Measurements from ENCODE around the gene PTGDR2. TPM values are rescaled to one million over a fixed set of nuclear protein-coding genes. Genes with fewer than 3 reads are reported as not detected.
"Not testable (repeated sequence)": the region's sequence is repeated elsewhere in the genome, so short reads cannot be mapped to it uniquely, and the experiment has no call there.

PTGDR2 gene
- total RNA-seq, 1 experiment from 2014 or later: 0.03 TPM

GRCh38 chr11:60830478-60831142, 25.1 kb downstream of the PTGDR2 start:
- Histone ChIP-seq H3K36me3 (replicated peaks; ENCODE audit: control insufficient read depth, insufficient read depth, low read length) (no peaks in the 10 kb centered on the region), H3K27me3 (ENCODE audit: control insufficient read depth, insufficient read depth, low read length) (no peaks in the 10 kb centered on the region; the same call in 1 of the 2 replicates), H3K4me3 (ENCODE audit: insufficient read depth, low read depth, low read length) (no peak overlapping the region)
- DNase-seq: no peak

- Histone ChIP-seq H3K27me3 (ENCODE audit: control insufficient read depth, insufficient read depth, low read length) (no peaks in the 10 kb centered on the region), H3K36me3 (replicated peaks; ENCODE audit: control insufficient read depth, insufficient read depth, low read length) (no peaks in the 10 kb centered on the region), H3K4me3 (ENCODE audit: insufficient read depth, low read depth, low read length) (no peak overlapping the region)
- DNase-seq: no peak
These were observed 30.0 kb downstream of the PTGDR2 start for GRCh38 chr11:60825790-60826189.

- Histone ChIP-seq H3K4me3 (ENCODE audit: insufficient read depth, low read depth, low read length) (no peak overlapping the region), H3K27me3 (ENCODE audit: control insufficient read depth, insufficient read depth, low read length) (no peaks in the 10 kb centered on the region), H3K36me3 (replicated peaks; ENCODE audit: control insufficient read depth, insufficient read depth, low read length) (no peaks in the 10 kb centered on the region)
- no peak for DNase-seq
These were observed 30.6 kb downstream of the PTGDR2 start for GRCh38 chr11:60825118-60825517.

GRCh38 chr11:60823745-60824306, 31.9 kb downstream of the PTGDR2 start:
- DNase-seq; H3K36me3 ChIP-seq (replicated peaks; ENCODE audit: control insufficient read depth, insufficient read depth, low read length): not testable (repeated sequence)

GRCh38 chr11:60821827-60822599, 33.7 kb downstream of the PTGDR2 start:
- Histone ChIP-seq H3K36me3 (replicated peaks; ENCODE audit: control insufficient read depth, insufficient read depth, low read length) (no peaks in the 10 kb centered on the region), H3K4me3 (ENCODE audit: insufficient read depth, low read depth, low read length) (no peak overlapping the region), H3K27me3 (ENCODE audit: control insufficient read depth, insufficient read depth, low read length) (no peaks in the 10 kb centered on the region)
- DNase-seq: peak; percentile 20

More at GRCh38 chr11:60823745-60824306, 31.9 kb downstream of the PTGDR2 start:
- not testable (repeated sequence) for H3K4me3 ChIP-seq (ENCODE audit: insufficient read depth, low read depth, low read length); H3K27me3 ChIP-seq (ENCODE audit: control insufficient read depth, insufficient read depth, low read length)

GRCh38 chr11:60818057-60818456, 37.7 kb downstream of the PTGDR2 start:
- Histone ChIP-seq H3K4me3 (ENCODE audit: insufficient read depth, low read depth, low read length) (no peak overlapping the region), H3K27me3 (ENCODE audit: control insufficient read depth, insufficient read depth, low read length) (no peaks in the 10 kb centered on the region), H3K36me3 (replicated peaks; ENCODE audit: control insufficient read depth, insufficient read depth, low read length) (no peaks in the 10 kb centered on the region)
- DNase-seq: no peak

GRCh38 chr11:60816590-60817157, 39.1 kb downstream of the PTGDR2 start:
- no peaks in the 10 kb centered on the region for H3K27me3 ChIP-seq (ENCODE audit: control insufficient read depth, insufficient read depth, low read length)
- H3K4me3 ChIP-seq (ENCODE audit: insufficient read depth, low read depth, low read length): no peak overlapping the region
- DNase-seq: no peak
- H3K36me3 ChIP-seq (replicated peaks; ENCODE audit: control insufficient read depth, insufficient read depth, low read length): no peaks in the 10 kb centered on the region

GRCh38 chr11:60814112-60814511, 41.6 kb downstream of the PTGDR2 start:
- no peak for DNase-seq
- Histone ChIP-seq H3K36me3 (replicated peaks; ENCODE audit: control insufficient read depth, insufficient read depth, low read length) (no peaks in the 10 kb centered on the region), H3K4me3 (ENCODE audit: insufficient read depth, low read depth, low read length) (no peak overlapping the region)

GRCh38 chr11:60813324-60813723, 42.4 kb downstream of the PTGDR2 start:
- H3K27me3 ChIP-seq (ENCODE audit: control insufficient read depth, insufficient read depth, low read length): no peaks in the 10 kb centered on the region

More at GRCh38 chr11:60814112-60814511, 41.6 kb downstream of the PTGDR2 start:
- no peaks in the 10 kb centered on the region for H3K27me3 ChIP-seq (ENCODE audit: control insufficient read depth, insufficient read depth, low read length)

GRCh38 chr11:60810569-60810968, 45.2 kb downstream of the PTGDR2 start:
- no peak for DNase-seq
- no peaks in the 10 kb centered on the region for H3K36me3 ChIP-seq (replicated peaks; ENCODE audit: control insufficient read depth, insufficient read depth, low read length)
- no peak overlapping the region for H3K4me3 ChIP-seq (ENCODE audit: insufficient read depth, low read depth, low read length)

More at GRCh38 chr11:60813324-60813723, 42.4 kb downstream of the PTGDR2 start:
- Histone ChIP-seq H3K4me3 (ENCODE audit: insufficient read depth, low read depth, low read length) (no peak overlapping the region), H3K36me3 (replicated peaks; ENCODE audit: control insufficient read depth, insufficient read depth, low read length) (no peaks in the 10 kb centered on the region)
- no peak for DNase-seq

GRCh38 chr11:60810151-60810550, 45.6 kb downstream of the PTGDR2 start:
- no peak for DNase-seq
- Histone ChIP-seq H3K27me3 (ENCODE audit: control insufficient read depth, insufficient read depth, low read length) (no peaks in the 10 kb centered on the region), H3K36me3 (replicated peaks; ENCODE audit: control insufficient read depth, insufficient read depth, low read length) (no peaks in the 10 kb centered on the region), H3K4me3 (ENCODE audit: insufficient read depth, low read depth, low read length) (no peak overlapping the region)

More at GRCh38 chr11:60810569-60810968, 45.2 kb downstream of the PTGDR2 start:
- H3K27me3 ChIP-seq (ENCODE audit: control insufficient read depth, insufficient read depth, low read length): no peaks in the 10 kb centered on the region

- Histone ChIP-seq H3K27me3 (ENCODE audit: control insufficient read depth, insufficient read depth, low read length) (no peaks in the 10 kb centered on the region), H3K4me3 (ENCODE audit: insufficient read depth, low read depth, low read length) (no peak overlapping the region), H3K36me3 (replicated peaks; ENCODE audit: control insufficient read depth, insufficient read depth, low read length) (no peaks in the 10 kb centered on the region)
- DNase-seq: no peak
These were observed 46.1 kb downstream of the PTGDR2 start for GRCh38 chr11:60809691-60810090.

- no peak for DNase-seq
- H3K27me3 ChIP-seq (ENCODE audit: control insufficient read depth, insufficient read depth, low read length): no peaks in the 10 kb centered on the region
- no peaks in the 10 kb centered on the region for H3K36me3 ChIP-seq (replicated peaks; ENCODE audit: control insufficient read depth, insufficient read depth, low read length)
These were observed 46.5 kb downstream of the PTGDR2 start for GRCh38 chr11:60809249-60809648.

GRCh38 chr11:60803273-60803936, 52.3 kb downstream of the PTGDR2 start:
- Histone ChIP-seq H3K27me3 (ENCODE audit: control insufficient read depth, insufficient read depth, low read length) (no peaks in the 10 kb centered on the region), H3K36me3 (replicated peaks; ENCODE audit: control insufficient read depth, insufficient read depth, low read length) (no peaks in the 10 kb centered on the region), H3K4me3 (ENCODE audit: insufficient read depth, low read depth, low read length) (no peak overlapping the region)
- DNase-seq: no peak

More at GRCh38 chr11:60809249-60809648, 46.5 kb downstream of the PTGDR2 start:
- no peak overlapping the region for H3K4me3 ChIP-seq (ENCODE audit: insufficient read depth, low read depth, low read length)

Data from H7 (cell line).